Fibroblast of upper back skin (primary cell): ENCODE data around the gene ZSWIM6.
"Not testable (repeated sequence)": the region's sequence is repeated elsewhere in the genome, so short reads cannot be mapped to it uniquely, and the experiment has no call there.

Experiments used
- DNase-seq: peaks from one replicate; pipeline ENCODE4 v3.0.0-alpha.2; 2013

The ZSWIM6 gene

GRCh38 chr5:61409568-61409967 lies 77.5 kb downstream of the ZSWIM6 start:
- peak; percentile 95 for DNase-seq

- no peak for DNase-seq
Observed at GRCh38 chr5:61410811-61411210, 78.8 kb downstream of the ZSWIM6 start.

GRCh38 chr5:61412361-61412760 lies 80.3 kb downstream of the ZSWIM6 start:
- DNase-seq: no peak

- DNase-seq: not testable (repeated sequence)
Observed at GRCh38 chr5:61413205-61413604, 81.1 kb downstream of the ZSWIM6 start.

GRCh38 chr5:61414806-61415205 lies 82.7 kb downstream of the ZSWIM6 start:
- no peak for DNase-seq

GRCh38 chr5:61416010-61416409 lies 84.0 kb downstream of the ZSWIM6 start:
- peak; percentile 47 for DNase-seq

- DNase-seq: no peak
Observed at GRCh38 chr5:61416420-61416819, 84.4 kb downstream of the ZSWIM6 start.

- no peak for DNase-seq
Observed at GRCh38 chr5:61417340-61417739, 85.3 kb downstream of the ZSWIM6 start.

GRCh38 chr5:61417851-61418250 lies 85.8 kb downstream of the ZSWIM6 start:
- DNase-seq: no peak

GRCh38 chr5:61419106-61419505 lies 87.0 kb downstream of the ZSWIM6 start:
- no peak for DNase-seq

- no peak for DNase-seq
Observed at GRCh38 chr5:61420016-61420415, 88.0 kb downstream of the ZSWIM6 start.

- not testable (repeated sequence) for DNase-seq
Observed at GRCh38 chr5:61421262-61421661, 89.2 kb downstream of the ZSWIM6 start.

GRCh38 chr5:61423487-61424145 lies 91.6 kb downstream of the ZSWIM6 start:
- DNase-seq: no peak

GRCh38 chr5:61425918-61426317 lies 93.9 kb downstream of the ZSWIM6 start:
- DNase-seq: no peak

- no peak for DNase-seq
Observed at GRCh38 chr5:61429906-61430305, 97.8 kb downstream of the ZSWIM6 start.

GRCh38 chr5:61431923-61432620 lies 100.0 kb downstream of the ZSWIM6 start:
- no peak for DNase-seq

GRCh38 chr5:61435368-61435767 lies 103.3 kb downstream of the ZSWIM6 start:
- no peak for DNase-seq

- DNase-seq: no peak
Observed at GRCh38 chr5:61438298-61438970, 106.4 kb downstream of the ZSWIM6 start.

- DNase-seq: no peak
Observed at GRCh38 chr5:61440086-61440485, 108.0 kb downstream of the ZSWIM6 start.

GRCh38 chr5:61440596-61440995 lies 108.5 kb downstream of the ZSWIM6 start:
- no peak for DNase-seq

- no peak for DNase-seq
Observed at GRCh38 chr5:61441742-61442141, 109.7 kb downstream of the ZSWIM6 start.

- DNase-seq: no peak
Observed at GRCh38 chr5:61447780-61448495, 115.9 kb downstream of the ZSWIM6 start.

- DNase-seq: peak; percentile 96
Observed at GRCh38 chr5:61449804-61450492, 117.9 kb downstream of the ZSWIM6 start.
